GM21786 (cell line): ENCODE results near the gene SPATA13.
"Not testable (repeated sequence)": the region's sequence is repeated elsewhere in the genome, so short reads cannot be mapped to it uniquely, and the experiment has no call there.

Experiments used
- ATAC-seq: cut with Tn5 transposase; IDR thresholded peaks from one replicate; pipeline ENCODE4 v1.9.1; 2021; ENCODE audit not compliant: unreplicated experiment

The SPATA13 gene

GRCh38 chr13:24194447-24194846, 33.9 kb downstream of the SPATA13 start:
- ATAC-seq, result no peak

- ATAC-seq, result no peak
Observed at GRCh38 chr13:24195626-24196025, 35.1 kb downstream of the SPATA13 start.

GRCh38 chr13:24196593-24197197, 36.2 kb downstream of the SPATA13 start:
- no peak for ATAC-seq

- ATAC-seq, result no peak
Observed at GRCh38 chr13:24199016-24199415, 38.5 kb downstream of the SPATA13 start.

- ATAC-seq, result no peak
Observed at GRCh38 chr13:24202215-24202614, 41.7 kb downstream of the SPATA13 start.

- no peak for ATAC-seq
Observed at GRCh38 chr13:24203273-24203672, 42.8 kb downstream of the SPATA13 start.

- ATAC-seq, result no peak
Observed at GRCh38 chr13:24203811-24204210, 43.3 kb downstream of the SPATA13 start.

GRCh38 chr13:24205076-24205475, 44.6 kb downstream of the SPATA13 start:
- ATAC-seq, result not testable (repeated sequence)

GRCh38 chr13:24207841-24208667, 47.5 kb downstream of the SPATA13 start:
- ATAC-seq, result no peak

- ATAC-seq, result no peak
Observed at GRCh38 chr13:24209138-24209537, 48.6 kb downstream of the SPATA13 start.

GRCh38 chr13:24212254-24212653, 51.7 kb downstream of the SPATA13 start:
- no peak for ATAC-seq

GRCh38 chr13:24212674-24213073, 52.2 kb downstream of the SPATA13 start:
- ATAC-seq, result no peak

GRCh38 chr13:24213932-24214331, 53.4 kb downstream of the SPATA13 start:
- ATAC-seq, result no peak

- ATAC-seq, result peak; percentile 45
Observed at GRCh38 chr13:24214528-24214927, 54.0 kb downstream of the SPATA13 start.

GRCh38 chr13:24215126-24215525, 54.6 kb downstream of the SPATA13 start:
- peak; percentile 63 for ATAC-seq

- ATAC-seq, result no peak
Observed at GRCh38 chr13:24215732-24216131, 55.2 kb downstream of the SPATA13 start.

- no peak for ATAC-seq
Observed at GRCh38 chr13:24216176-24216575, 55.7 kb downstream of the SPATA13 start.

- ATAC-seq, result not testable (repeated sequence)
Observed at GRCh38 chr13:24216779-24217178, 56.3 kb downstream of the SPATA13 start.

- peak; percentile 49 for ATAC-seq
Observed at GRCh38 chr13:24217601-24218281, 57.2 kb downstream of the SPATA13 start.

- no peak for ATAC-seq
Observed at GRCh38 chr13:24218338-24218737, 57.8 kb downstream of the SPATA13 start.

- ATAC-seq, result no peak
Observed at GRCh38 chr13:24218977-24219376, 58.5 kb downstream of the SPATA13 start.
